Fibroblast of mammary gland (primary cell): ENCODE results near the gene ATP5IF1.
A peak's percentile ranks its signal among the peaks of the same experiment; 100 is the strongest.

Source experiments
- DNase-seq: peaks from one replicate; pipeline ENCODE4 v3.0.0-alpha.2; 2010; ENCODE audit warnings: low read depth
- H3K4me3 ChIP-seq: 2 replicates; pipeline ENCODE4 v1.5.1; 2011; ENCODE audit warnings: low read depth, mild to moderate bottlenecking, low read length, moderate library complexity; ENCODE audit not compliant: control insufficient read depth
- TF ChIP-seq, protein P1 (sequence below): conservative IDR thresholded peaks from 2 replicates; pipeline ENCODE4 v1.5.1; 2011; ENCODE audit warnings: low read depth, low read length, inconsistent platforms; ENCODE audit not compliant: control insufficient read depth, insufficient read depth

Gene ATP5IF1

DNA sequence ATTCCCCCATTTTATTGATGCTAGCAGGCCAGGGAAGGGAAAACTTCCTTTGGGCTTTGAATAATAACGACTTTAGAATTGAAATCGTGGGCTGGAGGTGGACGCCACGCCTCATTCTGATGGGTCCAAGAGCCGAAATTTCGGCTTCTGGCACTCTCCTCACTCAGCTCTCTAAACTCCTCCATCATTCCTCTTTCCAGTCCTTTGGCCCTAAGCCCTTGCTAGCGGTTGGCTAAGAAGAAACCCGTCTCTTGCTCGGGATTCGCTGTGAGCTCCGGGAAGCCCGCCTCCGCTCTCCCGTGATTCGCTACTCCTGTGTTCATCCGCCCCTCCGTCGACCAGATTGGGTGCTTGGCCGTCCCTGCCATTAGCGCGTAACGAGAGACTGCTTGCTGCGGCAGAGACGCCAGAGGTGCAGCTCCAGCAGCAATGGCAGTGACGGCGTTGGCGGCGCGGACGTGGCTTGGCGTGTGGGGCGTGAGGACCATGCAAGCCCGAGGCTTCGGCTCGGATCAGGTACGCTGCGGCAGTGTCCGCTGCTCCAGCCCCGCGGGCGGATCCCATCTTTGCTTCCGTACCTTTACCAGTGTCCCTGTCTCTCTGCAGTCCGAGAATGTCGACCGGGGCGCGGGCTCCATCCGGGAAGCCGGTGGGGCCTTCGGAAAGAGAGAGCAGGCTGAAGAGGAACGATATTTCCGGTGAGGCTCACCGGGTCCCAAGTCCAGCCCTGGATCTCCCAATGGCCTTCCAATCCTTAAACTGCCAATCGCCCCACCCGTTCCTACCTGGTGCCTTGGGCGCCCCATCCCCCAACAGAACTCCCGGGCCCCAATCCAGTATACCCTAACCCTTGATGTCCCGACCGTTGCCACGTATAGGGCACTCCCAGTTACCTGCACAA lies at the start of gene ATP5IF1:
Gene ATP5IF1, plus strand, starts transcription at position 370 of the 901 bp plus-strand sequence. Its CDS starts 60 bp downstream, at position 430.
- H3K4me3 ChIP-seq: peak within 1 kb of the TSS; percentile 98
- peak; percentile 98 for DNase-seq
- TF ChIP-seq, protein P1, sequence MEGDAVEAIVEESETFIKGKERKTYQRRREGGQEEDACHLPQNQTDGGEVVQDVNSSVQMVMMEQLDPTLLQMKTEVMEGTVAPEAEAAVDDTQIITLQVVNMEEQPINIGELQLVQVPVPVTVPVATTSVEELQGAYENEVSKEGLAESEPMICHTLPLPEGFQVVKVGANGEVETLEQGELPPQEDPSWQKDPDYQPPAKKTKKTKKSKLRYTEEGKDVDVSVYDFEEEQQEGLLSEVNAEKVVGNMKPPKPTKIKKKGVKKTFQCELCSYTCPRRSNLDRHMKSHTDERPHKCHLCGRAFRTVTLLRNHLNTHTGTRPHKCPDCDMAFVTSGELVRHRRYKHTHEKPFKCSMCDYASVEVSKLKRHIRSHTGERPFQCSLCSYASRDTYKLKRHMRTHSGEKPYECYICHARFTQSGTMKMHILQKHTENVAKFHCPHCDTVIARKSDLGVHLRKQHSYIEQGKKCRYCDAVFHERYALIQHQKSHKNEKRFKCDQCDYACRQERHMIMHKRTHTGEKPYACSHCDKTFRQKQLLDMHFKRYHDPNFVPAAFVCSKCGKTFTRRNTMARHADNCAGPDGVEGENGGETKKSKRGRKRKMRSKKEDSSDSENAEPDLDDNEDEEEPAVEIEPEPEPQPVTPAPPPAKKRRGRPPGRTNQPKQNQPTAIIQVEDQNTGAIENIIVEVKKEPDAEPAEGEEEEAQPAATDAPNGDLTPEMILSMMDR: no peak

GRCh38 chr1:28190337-28190979 lies 45.5 kb upstream of the ATP5IF1 start:
- H3K4me3 ChIP-seq: no peak overlapping the region
- DNase-seq: no peak
- TF ChIP-seq, protein P1: no peak

GRCh38 chr1:28190996-28191645 lies 44.8 kb upstream of the ATP5IF1 start:
- DNase-seq: no peak
- H3K4me3 ChIP-seq: no peak overlapping the region
- TF ChIP-seq, protein P1: no peak

GRCh38 chr1:28193701-28194161 lies 42.2 kb upstream of the ATP5IF1 start:
- DNase-seq: no peak
- H3K4me3 ChIP-seq: no peak overlapping the region
- TF ChIP-seq, protein P1: no peak

DNA sequence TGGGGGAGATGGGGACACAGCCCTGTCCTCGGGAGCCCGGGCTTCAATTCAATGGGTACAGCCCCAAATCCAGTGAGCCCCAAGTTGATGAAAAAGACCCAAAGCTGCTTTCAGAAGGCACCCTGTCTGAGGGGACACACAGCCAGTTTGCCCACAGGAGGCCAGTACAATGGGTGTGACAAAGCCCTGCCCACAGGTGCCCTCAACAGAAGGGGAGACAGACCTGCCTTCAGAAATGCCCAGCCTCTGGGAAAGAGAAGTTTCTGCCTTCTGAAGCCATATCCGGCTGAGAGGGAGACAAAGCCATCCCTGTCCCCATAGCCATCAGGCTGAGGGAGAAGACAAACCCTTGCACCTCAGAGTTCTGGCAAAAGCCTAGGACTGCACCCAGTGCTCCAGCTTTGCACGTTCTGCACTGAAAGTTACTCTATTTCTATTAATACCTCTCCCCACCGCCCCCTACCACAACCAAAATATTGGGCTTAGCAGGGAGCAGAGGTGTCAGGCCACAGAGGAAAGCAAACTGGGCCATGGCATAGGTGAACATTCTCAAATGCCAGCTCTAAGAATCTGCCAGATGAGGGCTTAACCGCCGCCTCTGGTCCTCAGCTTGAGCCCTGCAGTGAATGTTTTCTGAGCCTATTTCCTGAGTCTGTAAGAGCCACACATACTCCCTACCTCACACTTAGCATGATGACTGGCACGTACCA lies 41.4 kb upstream of the ATP5IF1 start:
- no peak for DNase-seq
- TF ChIP-seq, protein P1: no peak
- H3K4me3 ChIP-seq: no peak overlapping the region

DNA sequence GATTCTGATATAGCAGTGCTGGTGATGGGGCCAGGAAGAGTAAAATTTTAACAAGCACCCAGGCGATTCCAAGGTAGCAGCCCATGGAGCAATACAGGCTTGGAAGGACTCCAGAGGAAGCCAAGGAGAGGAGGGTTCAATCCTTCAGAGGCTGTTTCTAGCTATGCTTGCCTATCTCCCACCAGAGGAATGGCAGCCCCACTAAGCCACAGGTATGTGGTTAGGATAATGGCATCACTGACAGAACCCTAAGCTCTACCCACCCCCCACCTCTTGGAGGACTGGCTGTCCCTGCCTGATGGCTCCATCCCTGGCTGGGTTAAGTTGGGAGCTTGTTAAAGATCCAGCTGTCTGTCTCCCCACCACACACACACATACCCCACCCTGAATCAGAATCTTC lies 40.1 kb upstream of the ATP5IF1 start:
- no peak for DNase-seq
- TF ChIP-seq, protein P1: no peak
- no peak overlapping the region for H3K4me3 ChIP-seq
